DMS53 treated with DMSO at 0.1 percent for 48 hours (cell line): ENCODE data around the gene MRPL38.
"Not testable (repeated sequence)": the region's sequence is repeated elsewhere in the genome, so short reads cannot be mapped to it uniquely, and the experiment has no call there.

Experiments used
- DNase-seq: peaks from one replicate; lab custom pipeline; 2025; ENCODE audit not compliant: unreplicated experiment; lab: John Stamatoyannopoulos, UW

MRPL38 gene

DNA sequence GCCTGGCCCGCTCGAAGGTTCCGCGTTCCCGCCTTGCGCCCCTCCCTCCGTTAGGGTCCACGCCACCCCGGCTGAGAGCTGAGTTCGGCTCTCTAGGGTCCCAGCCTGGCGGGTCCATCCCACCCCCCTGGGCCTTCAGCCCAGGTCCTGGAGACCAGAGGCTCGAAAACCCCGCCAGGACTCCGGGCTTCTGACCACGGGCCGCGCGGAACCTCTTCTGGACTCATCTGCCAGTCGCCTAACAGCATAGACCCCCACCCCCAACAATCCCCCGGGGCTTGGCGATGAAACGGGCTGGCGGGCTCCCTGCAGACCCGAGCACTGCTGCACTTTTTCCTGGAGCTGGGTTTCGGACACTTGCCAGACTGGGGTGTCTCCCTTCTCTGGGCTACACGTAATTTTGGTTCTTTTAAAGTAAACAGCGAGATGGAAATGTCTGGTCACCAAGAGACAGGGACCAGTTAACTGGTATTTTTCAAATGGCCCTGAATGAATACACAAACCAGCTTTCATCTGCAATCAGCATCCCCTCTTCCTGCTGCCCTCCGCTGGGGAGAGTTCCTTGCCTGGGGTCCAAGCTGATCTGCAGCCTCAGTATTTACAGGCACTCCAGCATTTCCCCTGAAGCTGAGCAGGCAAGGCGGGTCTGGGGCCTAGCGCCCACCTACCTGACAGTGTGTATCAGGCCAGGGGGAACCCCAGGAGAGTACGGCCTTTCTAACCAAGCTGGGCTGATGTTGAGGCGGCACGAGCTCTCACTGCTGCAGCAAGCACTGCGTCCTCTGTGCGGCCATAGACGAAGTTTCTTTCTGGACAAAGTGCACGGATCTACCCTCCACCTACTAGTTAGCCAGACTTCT, 7.3 kb downstream of the MRPL38 start:
- no peak for DNase-seq

DNA sequence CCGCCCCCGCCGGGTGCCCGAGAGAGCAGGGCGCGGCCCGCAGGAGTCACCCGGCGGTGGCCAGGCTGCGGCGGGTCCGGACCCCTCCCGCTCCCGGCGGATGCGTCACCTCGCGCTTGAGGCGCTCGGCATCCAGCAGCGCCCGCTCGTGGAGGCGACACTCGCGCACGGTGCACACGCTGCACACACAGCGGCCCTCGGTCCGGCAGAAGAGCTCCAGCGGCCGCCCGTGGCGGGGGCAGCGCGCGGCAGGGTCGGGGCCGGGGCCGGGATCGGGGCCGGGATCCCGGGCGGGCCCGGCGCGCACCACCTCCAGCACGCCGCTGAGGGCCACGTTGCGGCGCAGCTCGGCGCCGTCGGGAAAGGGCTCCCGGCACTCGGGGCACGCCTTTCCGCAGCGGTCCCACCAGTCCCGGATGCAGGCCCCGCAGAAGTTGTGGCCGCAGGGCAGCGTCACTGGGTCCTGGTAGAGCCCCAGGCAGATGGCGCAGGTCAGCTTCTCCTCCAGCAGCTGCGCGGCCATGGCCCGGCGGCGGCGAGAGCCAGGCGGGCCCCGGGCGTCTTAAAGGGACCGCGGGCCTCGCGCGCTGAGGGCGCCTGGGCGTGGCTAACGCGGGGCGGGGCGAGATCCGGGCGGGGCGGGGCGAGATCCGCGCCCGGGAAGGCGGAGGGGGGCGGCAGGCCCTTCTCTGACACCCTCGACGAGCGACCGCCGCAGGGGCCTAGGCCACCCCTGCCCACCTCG, 8.1 kb downstream of the MRPL38 start, which contains the start of gene TRIM65:
Gene TRIM65, minus strand, starts transcription at position 537 of the 745 bp plus-strand sequence. Its CDS starts 14 bp downstream, at position 523.
- peak; percentile 68 for DNase-seq

DNA sequence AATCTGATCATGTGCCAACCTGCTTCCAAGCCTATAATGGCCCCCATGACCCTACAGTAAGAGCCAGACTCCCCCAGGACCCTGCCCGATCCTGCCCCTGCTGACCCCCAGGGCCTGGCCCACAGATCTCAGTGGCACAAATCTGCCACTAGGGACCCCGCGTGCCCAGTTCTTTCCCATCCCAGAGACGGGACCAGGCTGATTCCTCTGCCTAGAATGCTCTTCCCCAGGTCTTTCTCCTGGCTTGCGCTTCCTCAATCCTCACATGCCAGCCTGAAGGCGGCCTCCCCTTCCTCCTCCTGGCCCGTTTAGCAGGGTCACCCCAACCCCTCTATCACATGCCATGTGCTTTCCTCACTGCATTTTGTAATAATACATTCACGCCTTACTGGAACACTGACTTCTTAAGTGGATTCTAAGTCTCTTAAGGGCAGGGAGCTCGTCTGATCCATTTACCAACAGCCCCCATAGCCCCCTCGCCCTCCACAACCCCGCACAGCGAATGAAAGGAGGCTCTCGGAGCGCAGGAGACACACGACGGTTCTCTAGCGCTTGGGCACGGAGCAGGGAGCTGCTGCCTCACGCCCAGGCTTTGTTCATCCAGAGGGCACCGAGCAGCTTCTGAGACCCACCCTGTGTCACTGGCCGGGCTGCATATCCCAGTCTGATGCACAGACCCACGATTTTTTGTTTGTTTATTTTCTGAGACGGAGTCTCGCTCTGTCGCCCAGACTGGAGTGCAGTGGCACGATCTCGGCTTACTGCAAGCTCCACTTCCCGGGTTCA, 9.1 kb downstream of the MRPL38 start:
- DNase-seq, result no peak

DNA sequence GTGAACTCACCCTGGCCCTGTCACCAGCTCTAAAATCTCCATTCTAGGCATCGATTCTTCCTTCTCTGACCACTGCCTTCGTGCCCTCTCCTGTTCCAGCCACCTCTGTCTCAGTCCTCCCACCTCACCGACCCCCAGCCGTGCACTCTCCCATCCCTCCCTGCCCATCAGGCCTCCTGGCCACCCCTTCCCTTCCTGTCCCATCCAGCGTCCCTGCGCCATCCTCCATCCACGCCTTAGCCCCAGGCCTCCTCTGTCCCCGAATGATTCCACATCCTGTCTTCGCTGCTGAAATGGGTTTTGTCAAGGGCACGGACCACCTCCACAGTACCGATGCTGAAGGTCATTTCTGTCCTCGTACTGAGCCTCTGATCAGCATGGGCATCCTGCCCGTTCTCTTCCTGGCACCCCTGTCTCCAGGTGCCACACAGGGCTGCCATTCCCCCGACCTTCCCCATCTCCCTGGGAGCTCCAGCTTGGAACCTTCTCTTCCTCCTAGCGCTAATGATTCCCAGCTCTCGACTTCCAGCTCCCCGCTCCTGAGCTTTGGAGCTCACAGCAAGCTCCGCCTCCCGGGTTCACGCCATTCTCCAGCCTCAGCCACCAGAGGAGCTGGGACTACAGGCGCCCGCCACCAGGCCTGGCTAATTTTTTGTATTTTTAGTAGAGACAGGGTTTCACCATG, 10.5 kb downstream of the MRPL38 start:
- no peak for DNase-seq

DNA sequence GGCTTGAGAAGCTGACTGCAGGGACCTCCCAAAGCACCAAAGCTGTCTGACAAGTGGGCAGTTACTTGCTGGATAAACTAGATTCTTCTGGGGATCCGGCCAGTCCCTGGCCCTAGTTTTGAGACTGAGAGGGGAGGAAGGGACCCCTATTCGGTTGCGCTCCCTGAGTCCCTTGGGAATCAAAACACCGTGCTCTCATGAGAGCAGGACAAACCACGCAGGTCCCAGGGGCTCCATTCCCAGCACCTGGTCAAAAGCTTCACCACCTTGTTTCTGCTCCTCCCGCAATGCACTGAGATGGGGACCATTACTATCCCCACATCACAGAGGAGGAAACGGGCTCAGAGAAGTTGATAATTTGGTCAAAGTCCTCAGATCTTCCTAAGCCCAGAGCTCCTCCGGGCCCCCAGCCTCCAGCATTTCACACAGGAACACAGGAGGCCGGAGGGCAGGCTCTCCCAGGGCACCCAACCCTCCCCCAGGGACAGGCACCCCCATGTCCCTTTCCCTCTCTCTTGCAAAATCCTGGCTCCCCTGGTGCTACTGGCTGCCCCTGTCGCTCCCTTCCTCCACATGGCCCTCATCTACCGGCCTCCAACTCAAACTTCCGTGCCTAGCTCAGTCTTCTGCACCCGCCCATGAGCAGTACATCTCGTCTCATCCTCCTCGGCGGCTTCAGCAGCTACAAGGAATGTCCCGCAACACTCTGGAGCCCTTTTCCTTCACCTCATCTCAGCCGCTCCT, 11.2 kb downstream of the MRPL38 start:
- DNase-seq, result no peak

DNA sequence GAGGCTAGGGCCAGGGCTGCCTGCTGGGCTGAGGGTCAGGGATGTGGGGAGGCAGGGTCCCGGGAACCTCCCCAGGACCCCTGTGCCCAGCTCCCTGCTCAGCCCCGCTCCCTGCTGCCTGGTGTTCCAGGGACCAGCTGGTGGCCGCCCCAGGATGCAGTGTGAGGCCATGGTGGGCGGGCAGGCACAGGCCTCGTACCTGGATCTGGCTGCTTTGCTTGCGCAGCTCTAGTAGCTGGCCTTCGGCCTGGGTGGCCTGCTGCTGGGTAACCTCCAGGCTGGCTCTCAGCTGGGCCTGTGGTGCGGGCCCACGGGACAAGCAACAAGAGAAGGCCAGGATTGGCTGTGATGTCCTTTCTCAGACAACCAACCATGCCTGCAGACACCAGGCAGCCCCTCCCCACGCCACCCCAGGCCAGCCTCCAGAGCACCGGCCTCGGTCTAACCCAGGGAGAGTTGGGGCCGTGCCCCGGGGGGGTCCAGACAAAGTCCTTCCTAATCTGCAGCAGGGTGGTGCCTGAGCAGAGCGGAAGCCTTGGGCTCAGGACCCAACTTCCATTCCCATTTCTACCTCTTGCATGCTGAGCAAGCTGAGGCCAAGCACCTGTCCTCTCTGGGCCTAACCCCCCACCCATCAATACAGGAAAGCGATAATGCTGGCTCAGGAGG, 12.0 kb downstream of the MRPL38 start:
- DNase-seq, result no peak

DNA sequence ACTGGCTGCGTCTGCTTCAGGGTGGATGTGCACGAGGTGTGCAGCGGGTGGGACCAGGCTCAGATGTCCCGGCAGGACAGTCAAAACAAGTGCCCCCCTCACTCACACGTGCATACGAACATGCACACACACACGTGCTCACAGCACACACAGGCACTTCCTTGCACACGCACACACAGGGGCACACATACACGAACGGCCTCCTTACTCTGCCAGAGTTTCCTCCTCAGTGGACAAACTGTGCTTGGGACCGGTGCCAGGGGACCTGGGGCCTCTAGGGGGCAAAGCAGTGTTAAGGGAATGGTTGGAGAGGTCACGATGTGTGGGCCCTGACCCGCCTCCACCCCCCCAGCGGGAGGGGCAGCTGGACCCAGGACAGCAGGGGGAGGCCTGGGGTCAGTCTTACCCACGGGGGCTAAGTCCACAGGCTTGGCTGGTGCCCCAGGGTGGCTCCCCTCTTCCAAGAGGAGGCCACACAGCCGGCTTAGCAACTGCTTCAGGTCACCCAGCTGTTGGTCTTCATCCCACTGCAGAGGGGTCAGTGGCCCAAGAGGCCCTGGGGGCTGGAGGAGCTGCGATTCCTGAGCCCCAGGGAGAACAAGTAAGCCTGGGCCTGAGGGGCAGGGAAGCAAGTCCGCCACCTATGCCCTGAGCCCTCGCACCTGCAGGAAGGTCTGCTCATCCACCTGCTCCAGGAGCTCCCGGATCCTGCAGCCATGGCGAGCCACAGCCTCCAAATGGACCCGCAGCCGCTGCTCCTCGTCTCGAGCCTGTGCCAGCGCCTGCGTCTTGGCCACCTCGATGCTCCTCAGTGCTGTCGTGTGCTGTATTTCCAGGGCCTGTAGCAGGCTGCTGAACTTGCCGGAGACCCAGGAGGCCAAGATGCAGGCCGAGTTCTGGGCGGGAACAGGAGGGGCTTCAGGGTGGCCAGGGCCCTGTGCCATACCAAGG, 12.8 kb downstream of the MRPL38 start:
- DNase-seq, result no peak

DNA sequence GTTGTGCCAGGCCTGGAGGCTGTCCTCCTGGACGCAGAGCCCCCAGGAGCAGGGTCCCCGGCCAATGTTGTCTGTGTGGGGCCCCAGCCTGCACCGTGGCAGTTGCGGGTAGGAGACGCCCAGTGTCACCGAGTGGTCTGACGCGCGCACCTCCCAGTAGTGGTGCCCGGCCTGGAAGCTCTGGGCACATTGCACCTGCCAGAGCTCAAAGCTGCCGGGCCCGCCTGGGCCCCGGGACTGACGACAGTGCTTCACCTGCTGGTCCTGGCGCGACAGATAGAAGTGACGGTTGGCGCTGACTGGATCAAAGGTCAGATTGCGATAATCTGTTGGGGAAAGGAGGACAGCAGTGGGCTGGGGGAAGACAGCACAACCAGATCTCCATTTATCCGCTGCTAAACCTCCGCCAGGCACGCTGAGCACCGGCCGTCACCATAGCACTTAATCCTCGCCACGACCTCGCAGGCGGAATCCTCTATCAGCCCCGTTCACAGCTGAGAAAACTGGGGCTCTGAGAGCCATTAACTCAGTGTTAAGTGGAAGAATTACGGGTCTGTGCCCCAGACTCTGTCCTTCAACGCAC, 13.6 kb downstream of the MRPL38 start:
- DNase-seq, result no peak

DNA sequence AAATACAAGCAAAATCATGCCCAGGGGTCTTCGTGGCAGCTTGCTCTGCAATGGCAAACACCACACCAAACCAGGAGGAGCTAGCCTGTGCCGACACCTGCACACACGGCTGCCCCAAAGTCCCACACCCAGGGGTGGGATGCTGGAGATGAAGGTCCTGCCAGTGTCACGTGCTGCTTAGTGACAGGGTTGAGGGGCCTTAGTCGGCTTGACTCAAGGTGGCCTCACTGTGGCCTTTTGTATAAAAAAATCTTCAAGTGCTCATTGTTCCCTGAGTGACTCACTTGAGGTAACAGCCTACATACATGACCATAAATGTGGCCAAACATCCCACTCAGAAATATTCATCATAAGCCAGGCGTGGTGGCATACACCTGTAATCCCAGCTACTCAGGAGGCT, 15.2 kb downstream of the MRPL38 start:
- DNase-seq, result no peak

DNA sequence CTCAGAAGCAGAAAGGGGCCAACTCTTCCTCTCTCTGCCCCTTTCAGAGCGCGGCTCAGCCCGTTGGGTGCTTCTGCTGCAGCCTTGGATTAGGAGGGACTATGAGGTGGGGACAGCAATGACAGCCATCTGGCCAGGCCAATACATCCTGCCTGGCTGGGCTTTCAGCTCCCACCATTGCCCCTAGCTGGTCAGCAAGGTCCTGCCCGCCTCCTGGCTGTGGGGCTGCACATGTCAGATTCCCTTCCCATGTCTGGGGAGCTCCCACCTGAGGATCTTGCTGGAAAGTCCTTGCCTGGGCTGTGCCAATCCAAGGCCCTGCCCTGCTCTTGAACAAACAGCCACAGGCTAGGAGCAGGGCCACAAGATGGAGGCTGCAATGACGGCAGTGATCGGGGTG, 16.2 kb downstream of the MRPL38 start:
- no peak for DNase-seq

DNA sequence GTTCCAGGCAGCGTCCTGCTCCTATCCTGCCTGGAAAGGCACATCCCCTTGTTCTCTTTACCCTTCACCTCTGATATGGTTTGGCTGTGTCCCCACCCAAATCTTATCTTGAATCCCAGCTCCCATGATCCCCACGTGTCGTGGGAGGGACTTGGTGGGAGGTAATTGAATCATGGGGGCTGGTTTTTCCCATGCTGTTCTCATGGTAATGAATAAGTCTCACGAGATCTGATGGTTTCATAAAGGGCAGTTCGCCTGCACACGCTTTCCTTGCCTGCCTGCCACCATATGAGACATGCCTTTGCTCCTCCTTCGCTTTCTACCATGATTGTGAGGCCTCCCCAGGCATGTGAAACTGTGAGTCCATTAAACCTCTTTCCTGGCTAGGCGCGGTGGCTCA, 18.8 kb downstream of the MRPL38 start:
- not testable (repeated sequence) for DNase-seq

DNA sequence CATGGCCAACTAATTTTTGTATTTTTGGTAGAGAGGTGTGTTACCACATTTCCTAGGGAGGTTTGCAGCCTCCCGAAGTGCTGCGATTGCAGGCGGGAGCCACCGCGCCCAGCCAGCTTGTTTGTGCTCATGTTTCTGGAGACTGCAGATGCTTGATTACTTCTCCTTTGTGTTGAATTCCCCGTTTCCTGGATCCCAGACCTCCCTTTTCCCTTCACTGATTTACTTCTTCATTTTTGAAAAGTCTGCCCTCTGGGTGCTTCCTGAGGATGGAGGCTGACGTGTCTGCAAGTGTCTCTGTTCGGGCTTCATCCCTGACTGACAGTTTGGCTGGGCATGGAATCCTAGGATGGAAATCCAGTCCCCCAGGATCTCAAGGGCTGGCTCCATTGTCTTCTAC, 19.3 kb downstream of the MRPL38 start:
- DNase-seq, result no peak

DNA sequence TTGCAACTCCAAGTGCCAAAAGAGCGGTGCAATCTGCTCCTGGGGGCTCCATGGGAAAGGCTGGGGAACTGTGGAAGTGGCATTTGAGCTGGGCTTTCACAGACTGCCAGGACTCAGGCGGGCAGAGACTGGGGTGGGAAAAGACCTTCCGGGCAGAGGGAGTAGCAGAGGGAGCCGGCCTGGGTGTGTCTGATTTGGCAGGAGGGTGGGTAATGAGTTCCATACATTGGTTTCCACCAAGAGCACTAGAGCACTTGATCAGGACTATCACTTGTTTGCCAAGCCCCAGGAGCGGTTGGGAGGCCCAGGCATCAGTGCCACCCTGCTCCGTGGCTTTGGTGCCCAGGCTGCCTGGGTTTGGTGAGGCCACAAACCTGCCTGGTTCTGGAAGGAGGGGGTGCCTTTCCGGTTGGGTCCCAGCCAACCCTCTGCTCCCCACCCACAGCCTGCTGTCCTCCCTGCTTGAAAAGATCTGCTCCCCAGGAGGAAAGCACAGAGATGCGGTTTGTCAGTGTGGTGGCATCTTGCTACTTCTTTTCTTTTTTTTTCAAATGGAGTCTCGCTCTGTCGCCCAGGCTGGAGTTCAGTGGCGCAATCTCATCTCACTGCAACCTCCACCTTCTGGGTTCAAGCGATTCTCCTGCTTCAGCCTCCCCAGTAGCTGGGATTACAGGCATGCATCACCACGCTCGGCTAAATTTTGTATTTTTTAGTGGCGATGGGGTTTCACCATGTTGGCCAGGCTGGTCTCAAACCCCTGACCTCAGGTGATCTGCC, 22.8 kb downstream of the MRPL38 start:
- DNase-seq, result no peak

DNA sequence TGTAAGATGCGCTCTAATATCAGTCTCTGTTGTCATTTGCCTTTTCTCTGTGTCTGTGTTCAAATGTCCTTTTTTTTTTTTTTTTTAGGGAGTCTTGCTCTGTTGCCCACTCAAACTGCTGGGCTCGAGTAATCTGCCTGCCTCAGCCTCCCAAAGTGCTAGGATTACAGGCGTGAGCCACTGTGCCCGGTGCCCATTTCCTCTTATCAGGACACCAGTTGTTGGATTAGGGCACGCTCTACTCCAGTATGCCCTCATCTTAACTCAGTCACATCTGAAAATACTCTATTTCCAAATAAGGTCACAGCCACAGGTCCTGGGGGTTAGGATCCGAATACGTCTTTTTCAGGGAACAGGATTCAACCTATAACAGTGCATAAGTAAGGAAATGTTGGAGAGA, 24.4 kb downstream of the MRPL38 start:
- DNase-seq, result no peak

DNA sequence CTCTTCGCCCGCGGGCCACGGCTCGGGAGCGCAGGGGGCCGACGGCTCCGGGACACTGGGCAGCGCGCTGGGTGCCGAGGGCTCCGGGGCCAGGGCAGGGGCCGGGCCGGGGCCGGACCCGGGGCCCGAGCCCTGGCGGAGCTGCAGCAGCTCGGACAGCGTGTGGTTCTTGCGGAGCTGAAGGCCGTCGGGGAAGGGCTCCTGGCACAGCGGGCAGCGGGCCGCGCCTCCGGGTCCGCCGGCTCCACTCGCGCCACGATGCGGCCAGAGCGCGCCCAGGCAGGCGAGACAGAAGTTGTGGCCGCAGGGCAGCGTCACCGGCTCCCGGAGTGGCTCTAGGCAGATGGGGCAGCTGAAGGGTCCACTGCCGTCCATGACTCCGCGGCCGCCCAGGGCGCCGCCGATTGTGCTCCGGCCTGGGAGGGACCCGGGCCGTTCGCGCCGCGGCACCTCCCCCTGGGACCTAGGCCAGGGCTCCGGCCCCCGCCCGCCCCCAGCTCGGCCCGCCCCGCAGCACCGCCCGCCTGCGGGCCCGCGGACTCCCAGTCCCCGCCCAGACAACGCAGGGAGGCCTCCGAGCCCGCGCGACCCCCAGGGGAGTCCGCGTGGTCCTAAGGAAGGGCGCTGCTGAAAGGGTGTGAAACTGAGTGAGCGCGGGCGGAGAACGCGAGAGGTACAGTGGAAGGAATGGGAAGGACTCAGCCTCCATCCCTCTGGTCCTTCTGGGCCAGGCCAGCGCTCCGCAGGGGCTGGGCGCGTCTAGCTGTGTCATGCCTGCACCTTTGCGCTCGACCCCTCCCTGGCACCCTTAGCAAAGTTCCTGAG, 26.3 kb downstream of the MRPL38 start, which contains the start of gene TRIM47:
Gene TRIM47, minus strand, starts transcription at position 408 of the 825 bp plus-strand sequence. Its CDS starts 33 bp downstream, at position 375.
- peak; percentile 29 for DNase-seq

DNA sequence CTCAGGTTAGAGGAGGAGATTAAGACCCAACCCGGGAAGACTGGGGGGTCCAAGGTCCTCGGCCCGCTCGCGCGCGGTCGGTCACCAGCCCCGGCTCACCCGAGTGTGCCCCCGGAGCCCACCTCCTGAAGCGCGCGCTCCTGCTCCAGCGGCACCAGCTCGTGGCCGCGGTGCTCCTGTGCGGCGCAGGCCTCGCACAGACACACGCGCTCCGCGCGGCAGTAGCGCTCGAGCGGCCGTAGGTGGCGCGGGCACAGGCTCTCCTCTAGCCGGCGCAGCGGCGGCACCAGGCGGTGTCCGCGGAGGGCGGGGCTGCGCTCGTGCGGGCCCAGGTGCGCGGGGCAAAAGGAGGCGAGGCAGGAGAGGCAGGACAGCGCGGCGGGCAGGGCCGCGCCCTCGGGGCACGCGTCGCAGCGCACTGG, 26.9 kb downstream of the MRPL38 start:
- DNase-seq, result peak; percentile 55
